Stimulated activated CD4-positive, alpha-beta T cell treated with anti-CD3 and anti-CD28 coated beads, TNF-alpha, amount 100 ng/mL, for 4 hours (primary cell): Measurements from ENCODE around the gene UTS2.

ENCODE experiments used
- DNase-seq, 3 experiments: peaks; one replicate each; pipeline ENCODE4 v3.0.0-alpha.2; 2020; ENCODE audit warnings: low read depth in 3 of 3

UTS2 gene

GRCh38 chr1:7813677-7814373 lies 39.0 kb downstream of the UTS2 start:
- DNase-seq, result no peak

- DNase-seq, result no peak
Observed at GRCh38 chr1:7811476-7811875, 41.4 kb downstream of the UTS2 start.

GRCh38 chr1:7810395-7810794 lies 42.5 kb downstream of the UTS2 start:
- DNase-seq, result no peak

- no peak for DNase-seq
Observed at GRCh38 chr1:7809742-7810141, 43.1 kb downstream of the UTS2 start.

GRCh38 chr1:7808253-7808844 lies 44.5 kb downstream of the UTS2 start:
- DNase-seq, result no peak

- DNase-seq, result no peak
Observed at GRCh38 chr1:7805460-7805859, 47.4 kb downstream of the UTS2 start.
